Occipital lobe (tissue), 2 donors: ENCODE results near the gene SH3PXD2B. TPM values are rescaled to one million over a fixed set of nuclear protein-coding genes. Genes with fewer than 3 reads are reported as not detected.
"Not testable (repeated sequence)": the region's sequence is repeated elsewhere in the genome, so short reads cannot be mapped to it uniquely, and the experiment has no call there.

Experiments
- DNase-seq: peaks from one replicate; lab custom pipeline; 2025; lab: John Stamatoyannopoulos, UW
- total RNA-seq: library from RNA; depleted of rRNA; stranded (reverse); fragments of >200 nt; gene quantifications from one replicate; pipeline ENCODE4 v1.2.3, GENCODE V29; 2014

Gene SH3PXD2B
- total RNA-seq, 1 donor from 2014 or later = 17.6 TPM

GRCh38 chr5:172373680-172374079 lies 80.6 kb downstream of the SH3PXD2B start:
- no peak for DNase-seq

GRCh38 chr5:172371684-172372083 lies 82.6 kb downstream of the SH3PXD2B start:
- DNase-seq = no peak

- DNase-seq = no peak
Observed at GRCh38 chr5:172370648-172371545, 83.4 kb downstream of the SH3PXD2B start.

GRCh38 chr5:172370237-172370640 lies 84.1 kb downstream of the SH3PXD2B start:
- DNase-seq = peak; percentile 9

GRCh38 chr5:172368699-172369098 lies 85.6 kb downstream of the SH3PXD2B start:
- DNase-seq = not testable (repeated sequence)

- no peak for DNase-seq
Observed at GRCh38 chr5:172365948-172366608, 88.2 kb downstream of the SH3PXD2B start.

GRCh38 chr5:172364773-172365172 lies 89.6 kb downstream of the SH3PXD2B start:
- DNase-seq = peak; percentile 39

- DNase-seq = no peak
Observed at GRCh38 chr5:172362755-172363154, 91.6 kb downstream of the SH3PXD2B start.

- no peak for DNase-seq
Observed at GRCh38 chr5:172361566-172362238, 92.6 kb downstream of the SH3PXD2B start.

- no peak for DNase-seq
Observed at GRCh38 chr5:172358345-172358744, 96.0 kb downstream of the SH3PXD2B start.

GRCh38 chr5:172356527-172356926 lies 97.8 kb downstream of the SH3PXD2B start:
- DNase-seq = no peak

- DNase-seq = no peak
Observed at GRCh38 chr5:172356047-172356446, 98.3 kb downstream of the SH3PXD2B start.

GRCh38 chr5:172353846-172354245 lies 100.5 kb downstream of the SH3PXD2B start:
- DNase-seq = no peak

- no peak for DNase-seq
Observed at GRCh38 chr5:172353271-172353812, 101.0 kb downstream of the SH3PXD2B start.

- DNase-seq = not testable (repeated sequence)
Observed at GRCh38 chr5:172352526-172352925, 101.8 kb downstream of the SH3PXD2B start.

- DNase-seq = no peak
Observed at GRCh38 chr5:172351240-172351778, 103.0 kb downstream of the SH3PXD2B start.

- DNase-seq = no peak
Observed at GRCh38 chr5:172350212-172351181, 103.8 kb downstream of the SH3PXD2B start.

GRCh38 chr5:172348733-172349132 lies 105.6 kb downstream of the SH3PXD2B start:
- DNase-seq = not testable (repeated sequence)

- DNase-seq = no peak
Observed at GRCh38 chr5:172348084-172348483, 106.2 kb downstream of the SH3PXD2B start.

GRCh38 chr5:172347496-172348052 lies 106.8 kb downstream of the SH3PXD2B start:
- DNase-seq = peak; percentile 15
